GM21825 (cell line): Measurements from ENCODE around the gene PTX4.

Experiments
- ATAC-seq: cut with Tn5 transposase; IDR thresholded peaks from one replicate; pipeline ENCODE4 v1.9.1; 2021; ENCODE audit warnings: mild to moderate bottlenecking, moderate library complexity; ENCODE audit not compliant: unreplicated experiment

The PTX4 gene

DNA sequence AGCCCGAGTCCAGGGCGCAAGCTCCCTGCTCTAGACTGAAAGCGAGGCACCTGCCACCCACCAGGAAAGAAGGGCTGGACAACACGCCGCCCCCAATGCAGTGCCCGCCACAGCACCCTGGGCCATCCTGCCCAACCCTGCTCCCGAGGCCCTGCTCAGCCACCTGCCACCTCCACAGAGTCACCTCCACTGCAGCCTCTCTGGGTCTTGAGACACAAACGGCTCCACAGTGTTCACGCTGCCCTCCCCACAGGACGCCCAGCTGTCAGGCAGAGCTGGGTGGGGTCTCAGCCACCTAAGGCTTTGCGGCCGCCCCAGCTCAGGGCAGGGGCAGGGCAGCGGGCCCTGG is 23.2 kb downstream of the PTX4 start:
- ATAC-seq, result no peak

DNA sequence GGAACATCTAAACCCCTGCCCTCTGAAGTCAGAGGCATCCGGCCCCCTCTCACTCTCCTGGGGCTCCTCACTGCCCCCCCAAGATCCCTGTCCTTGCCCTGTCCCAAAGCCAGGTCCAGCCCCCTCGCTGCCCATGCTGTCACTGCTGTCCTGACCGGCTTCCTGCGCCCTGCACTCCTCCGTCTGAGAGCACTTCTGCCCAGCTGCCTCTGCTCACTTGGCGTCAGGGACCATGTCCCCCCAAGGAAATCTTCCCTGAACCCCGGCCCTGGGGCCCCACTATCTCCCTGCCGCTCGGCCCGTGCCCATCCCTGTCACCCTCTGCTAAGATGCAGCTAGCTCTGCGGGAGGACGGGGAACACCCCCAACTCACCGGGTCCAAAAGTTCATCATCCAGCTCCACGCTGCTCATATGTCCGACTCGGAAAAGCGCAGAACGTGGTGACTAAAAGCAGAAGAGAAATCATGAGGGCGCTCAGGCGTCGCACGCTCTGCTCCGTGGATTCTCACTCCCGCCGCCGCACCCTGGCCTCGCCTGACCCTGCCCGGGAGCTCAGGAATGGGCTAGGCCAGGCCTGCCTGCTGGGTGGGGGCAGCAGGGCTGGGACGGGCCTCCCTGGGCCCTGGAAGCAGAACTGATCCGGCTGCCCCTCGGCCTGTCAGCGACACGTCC is 23.7 kb downstream of the PTX4 start:
- no peak for ATAC-seq

GRCh38 chr16:1464196-1464893 is 24.4 kb downstream of the PTX4 start:
- ATAC-seq, result no peak

GRCh38 chr16:1461146-1461545 is 27.6 kb downstream of the PTX4 start:
- ATAC-seq, result no peak

DNA sequence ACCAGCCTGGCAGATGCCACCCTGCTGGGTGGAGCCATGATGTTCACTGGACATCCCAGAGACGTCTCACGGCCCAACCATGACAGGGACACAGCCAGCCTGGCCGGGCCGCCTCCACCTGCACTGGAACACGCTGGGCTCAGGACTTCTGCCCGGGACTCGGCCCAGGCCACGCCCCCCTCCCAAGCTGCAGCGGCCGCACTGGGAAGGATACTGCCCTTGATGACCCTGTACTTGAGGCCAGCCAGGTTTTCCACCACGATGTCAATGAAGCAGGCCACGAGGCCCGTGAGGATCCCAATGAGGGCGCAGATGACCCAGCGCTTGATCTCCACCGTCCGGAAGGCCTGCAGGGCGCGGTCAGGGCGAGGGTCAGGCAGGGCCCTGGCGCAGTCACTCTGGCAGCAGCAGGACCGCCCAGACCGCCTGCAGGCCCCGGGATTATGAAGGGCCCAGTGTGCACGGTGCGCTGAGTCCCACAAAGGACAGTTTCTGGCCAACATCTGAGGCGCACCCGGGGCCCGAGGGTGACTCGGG is 28.1 kb downstream of the PTX4 start:
- no peak for ATAC-seq

GRCh38 chr16:1459967-1460366 is 28.8 kb downstream of the PTX4 start:
- no peak for ATAC-seq

- ATAC-seq, result no peak
These were observed 29.8 kb downstream of the PTX4 start for GRCh38 chr16:1458977-1459341.

DNA sequence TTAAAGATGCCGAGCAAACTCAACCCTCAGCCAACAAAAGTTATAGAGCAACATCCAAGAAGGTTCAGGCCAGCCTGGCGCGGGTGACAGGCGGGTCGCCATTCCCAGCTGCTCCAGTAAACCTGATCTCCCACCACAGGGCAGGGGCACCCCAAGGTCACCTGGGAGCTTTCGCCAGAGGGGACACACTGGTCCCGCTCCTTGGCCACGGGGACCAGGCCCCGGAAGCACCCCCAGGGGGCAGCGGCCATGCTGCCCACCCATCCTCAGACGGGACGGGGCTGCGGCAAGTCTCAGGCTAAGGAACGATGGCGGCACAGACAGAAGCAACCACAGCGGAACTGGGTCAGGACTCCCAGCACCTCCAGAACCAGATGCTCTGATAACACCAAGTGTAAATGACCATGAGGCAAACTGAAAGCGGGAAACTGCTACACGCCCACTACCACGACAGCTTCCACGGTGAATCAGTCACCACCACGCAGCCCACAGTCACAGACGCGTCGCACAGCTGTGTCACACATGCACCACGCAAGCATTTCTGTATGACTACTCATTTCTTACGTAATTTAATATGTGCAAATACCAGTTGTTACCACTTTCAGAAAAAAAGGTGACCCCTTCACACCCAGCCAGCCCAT is 30.3 kb downstream of the PTX4 start:
- no peak for ATAC-seq

DNA sequence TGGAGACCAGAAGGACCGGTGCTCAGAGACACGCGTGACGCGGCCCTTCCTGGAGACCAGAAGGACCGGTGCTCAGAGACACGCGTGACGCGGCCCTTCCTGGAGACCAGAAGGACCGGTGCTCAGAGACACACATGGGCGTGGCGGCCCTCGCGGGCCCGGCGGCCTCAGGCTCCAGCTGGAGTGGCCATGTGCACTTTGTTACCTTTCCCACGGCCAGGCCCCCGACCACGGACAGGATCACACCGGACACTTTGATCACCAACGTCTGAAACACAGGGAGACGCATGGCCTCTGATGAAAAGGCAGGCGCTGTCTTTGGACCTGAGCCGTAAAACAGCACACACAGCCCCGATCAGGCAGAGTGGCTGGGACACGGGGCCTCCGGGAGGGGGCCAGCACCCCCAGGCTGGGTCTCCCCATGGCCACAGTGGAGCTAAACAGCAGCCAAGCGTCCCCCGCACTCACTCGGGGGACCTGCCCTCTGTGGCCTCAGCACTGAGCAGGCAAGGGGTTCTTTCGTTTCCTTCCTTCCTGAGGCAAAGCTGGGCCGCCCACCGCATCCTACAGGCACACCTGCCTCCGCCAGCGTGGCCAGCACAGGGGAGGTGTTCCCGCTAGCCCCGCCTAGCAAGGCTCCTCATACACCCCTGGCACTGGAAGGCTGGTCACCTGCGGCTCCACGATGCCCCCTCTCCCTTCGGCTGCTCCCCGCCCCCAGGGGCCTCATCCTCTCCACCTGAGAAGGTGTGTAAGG is 31.1 kb downstream of the PTX4 start:
- ATAC-seq, result no peak

DNA sequence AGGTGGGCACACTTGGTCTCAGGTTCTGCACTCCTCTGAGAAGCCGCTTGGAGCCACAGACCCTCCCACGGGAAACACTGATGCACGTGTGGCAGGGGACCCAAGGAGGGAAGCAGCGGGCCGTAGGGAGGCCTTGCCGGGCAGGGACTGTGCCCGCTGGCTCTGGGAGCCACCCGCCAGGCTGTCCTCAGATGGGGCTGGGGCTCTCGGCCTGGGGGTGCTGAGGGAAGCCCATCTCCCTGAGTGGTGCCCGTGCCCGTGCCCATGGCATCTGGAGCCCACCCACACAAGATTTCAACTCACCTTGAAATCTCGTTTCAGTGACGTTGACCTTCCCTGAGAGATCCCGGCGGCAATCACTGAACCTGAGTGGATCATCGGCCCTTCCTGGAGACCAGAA is 31.8 kb downstream of the PTX4 start:
- no peak for ATAC-seq

GRCh38 chr16:1455190-1456171 is 33.3 kb downstream of the PTX4 start:
- ATAC-seq, result no peak

DNA sequence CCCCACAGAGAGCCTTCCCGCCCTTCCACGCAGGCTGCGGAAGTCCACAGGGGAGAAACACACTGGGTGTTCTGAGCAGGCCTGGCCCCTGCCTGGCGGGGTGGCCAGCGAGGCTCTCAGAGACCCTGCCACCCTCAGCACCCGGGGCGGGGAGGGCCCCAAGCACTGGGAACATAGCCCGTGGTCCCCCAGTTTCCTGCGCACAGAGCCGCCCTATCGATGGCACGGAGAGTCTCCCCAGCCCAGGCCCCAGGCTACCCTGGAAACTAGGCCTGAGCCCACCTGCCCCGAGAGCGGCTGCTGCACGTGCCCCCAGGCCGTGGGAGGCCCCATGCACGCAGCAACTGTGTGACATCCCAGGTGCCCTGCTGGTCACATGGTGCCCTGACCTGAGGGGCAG is 34.2 kb downstream of the PTX4 start:
- no peak for ATAC-seq

GRCh38 chr16:1453316-1453715 is 35.4 kb downstream of the PTX4 start:
- ATAC-seq, result no peak

DNA sequence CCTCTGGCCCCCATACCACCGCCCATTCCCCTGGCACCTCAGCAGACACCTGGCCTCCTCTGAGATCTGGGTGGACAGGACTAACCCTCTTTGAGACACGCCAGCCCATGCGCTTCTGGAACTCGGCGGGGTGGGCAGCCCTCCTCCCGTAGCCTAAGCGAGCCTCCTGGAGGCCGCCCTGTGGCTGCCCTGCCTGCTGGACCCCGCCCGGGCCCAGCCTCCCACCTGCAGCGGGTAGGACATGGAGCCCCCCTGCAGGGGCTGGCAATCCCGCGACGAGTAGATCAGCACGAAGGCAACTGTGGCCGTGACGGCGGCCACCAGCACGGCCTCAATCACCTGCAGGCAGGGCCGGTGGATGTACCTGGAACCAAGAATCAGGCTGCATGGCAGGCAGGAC is 36.2 kb downstream of the PTX4 start:
- ATAC-seq, result no peak

GRCh38 chr16:1451702-1452392 is 36.9 kb downstream of the PTX4 start:
- no peak for ATAC-seq

- ATAC-seq, result no peak
These were observed 37.9 kb downstream of the PTX4 start for GRCh38 chr16:1450841-1451240.

GRCh38 chr16:1450218-1450617 is 38.5 kb downstream of the PTX4 start:
- ATAC-seq, result no peak

DNA sequence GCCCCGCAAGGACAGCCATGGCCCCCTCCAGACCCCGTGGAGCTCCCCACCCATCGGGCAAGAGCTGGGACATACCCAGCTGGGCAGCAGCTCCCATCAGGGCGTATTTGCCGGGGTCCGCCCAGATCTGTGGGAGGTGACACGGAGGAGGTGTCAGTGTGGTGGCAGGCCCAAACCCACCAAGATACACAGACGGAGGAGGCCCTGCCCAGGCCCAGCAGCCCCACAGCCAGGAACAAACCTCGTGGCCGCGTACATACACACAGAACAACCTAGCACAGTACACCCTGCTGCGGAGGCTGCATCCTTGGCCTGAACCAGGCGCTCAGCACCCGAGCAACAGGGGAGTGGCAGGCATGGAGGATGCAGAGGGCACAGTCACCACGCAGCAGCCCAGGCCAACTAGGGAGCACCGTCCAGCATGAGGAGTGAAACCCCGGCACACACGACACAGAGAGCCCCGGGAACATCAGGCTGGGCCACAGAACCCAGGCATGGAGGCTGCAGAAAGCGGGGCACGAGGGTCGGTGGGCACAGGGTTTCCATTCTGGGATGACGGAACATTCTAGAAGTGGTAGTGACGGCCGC is 39.4 kb downstream of the PTX4 start:
- no peak for ATAC-seq

DNA sequence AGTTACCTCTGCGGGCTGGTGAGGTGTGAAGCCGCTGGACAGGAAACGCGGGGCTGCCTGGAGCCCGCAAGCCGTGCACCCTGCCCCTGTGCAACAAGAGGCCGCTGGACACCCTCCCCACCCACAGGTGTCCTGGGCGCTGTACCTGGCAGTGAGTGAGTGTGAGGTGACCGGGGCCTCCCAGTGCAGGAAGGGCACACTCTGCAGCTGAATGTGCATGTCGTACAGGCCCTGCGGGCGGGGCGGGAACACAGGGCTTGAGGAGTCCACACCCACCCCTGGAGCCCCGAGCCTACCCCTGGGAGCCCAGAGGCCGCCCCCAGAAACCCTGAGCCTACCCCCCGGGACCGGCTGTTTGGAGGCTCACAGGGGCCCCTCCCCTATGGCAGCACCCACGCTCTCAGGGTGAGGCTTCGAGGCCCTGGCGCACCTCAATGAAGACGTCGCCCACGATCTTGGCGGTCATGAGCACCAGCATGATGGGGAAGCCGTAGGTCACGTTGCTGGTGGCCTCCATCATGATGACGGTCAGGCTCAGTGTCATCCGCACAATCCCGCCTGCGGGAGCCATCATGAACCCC is 40.1 kb downstream of the PTX4 start:
- ATAC-seq, result no peak
